ENCODE measurements around the gene MAPK11. TPM values are rescaled to one million over a fixed set of nuclear protein-coding genes. Genes with fewer than 3 reads are reported as not detected.

MAPK11 gene
- total and polyA plus RNA-seq, 4 donors = 8.3 to 15.3 (median 11.9) TPM

DNA sequence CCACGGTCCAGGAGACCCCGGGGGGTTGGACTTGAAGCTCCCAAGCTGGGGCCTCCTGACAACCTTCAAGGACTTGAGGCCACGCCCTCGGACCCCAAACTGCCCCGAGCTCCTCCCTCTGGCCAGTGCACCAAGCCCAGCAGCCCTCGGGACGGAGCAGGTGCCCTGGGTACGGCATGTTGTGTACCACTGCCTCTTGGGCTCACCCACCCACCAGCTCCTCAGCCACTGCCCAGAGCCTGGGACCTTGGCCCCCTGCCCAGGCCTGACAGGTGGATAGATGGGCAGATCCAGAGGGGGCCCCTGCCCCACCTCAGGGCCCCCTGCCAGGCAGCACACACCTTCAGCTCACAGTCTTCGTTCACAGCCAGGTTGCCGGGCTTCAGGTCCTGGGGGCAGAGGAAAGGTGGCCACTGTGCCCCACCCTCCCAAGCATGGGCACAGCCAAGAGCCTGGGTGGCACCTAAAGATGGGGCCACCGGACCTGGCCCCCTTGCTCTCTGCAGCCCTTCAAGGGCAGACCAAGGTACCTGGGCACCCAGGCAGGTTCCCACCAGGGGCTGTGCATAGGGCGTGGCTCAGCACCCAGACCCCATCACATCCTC, 13.8 kb downstream of the MAPK11 start:
- 87 to 95% methylated on average over 12 of the region's 12 CpGs for WGBS, 2 donors
- Histone ChIP-seq H3K27me3 (ENCODE audit: control insufficient read depth in 3 of 3, insufficient read depth in 3 of 3, low read length in 2 of 3) (no peaks in the 10 kb centered on the region), H3K36me3 (ENCODE audit: control insufficient read depth in 4 of 4, insufficient read depth in 4 of 4, low read length in 4 of 4) (peaks cover 0 to 8% (median 4%) of the 10 kb centered on the region in 4 donors), H3K27ac (ENCODE audit: low read depth in 1 of 2, low read length in 1 of 2) (no peak overlapping the region), H3K9ac (ENCODE audit: insufficient read depth in 1 of 2, low read length in 2 of 2) (no peak overlapping the region), H3K9me3 (ENCODE audit: control insufficient read depth in 4 of 4, insufficient read depth in 3 of 4, low read length in 3 of 4) (no peaks in the 10 kb centered on the region), H3K4me3 (no peak overlapping the region), H3K4me1 (ENCODE audit: control insufficient read depth in 5 of 5, insufficient read depth in 5 of 5, low read length in 5 of 5) (peaks cover 0 to 9% (median 2%) of the 10 kb centered on the region in 5 donors)
- TF ChIP-seq, protein P1, sequence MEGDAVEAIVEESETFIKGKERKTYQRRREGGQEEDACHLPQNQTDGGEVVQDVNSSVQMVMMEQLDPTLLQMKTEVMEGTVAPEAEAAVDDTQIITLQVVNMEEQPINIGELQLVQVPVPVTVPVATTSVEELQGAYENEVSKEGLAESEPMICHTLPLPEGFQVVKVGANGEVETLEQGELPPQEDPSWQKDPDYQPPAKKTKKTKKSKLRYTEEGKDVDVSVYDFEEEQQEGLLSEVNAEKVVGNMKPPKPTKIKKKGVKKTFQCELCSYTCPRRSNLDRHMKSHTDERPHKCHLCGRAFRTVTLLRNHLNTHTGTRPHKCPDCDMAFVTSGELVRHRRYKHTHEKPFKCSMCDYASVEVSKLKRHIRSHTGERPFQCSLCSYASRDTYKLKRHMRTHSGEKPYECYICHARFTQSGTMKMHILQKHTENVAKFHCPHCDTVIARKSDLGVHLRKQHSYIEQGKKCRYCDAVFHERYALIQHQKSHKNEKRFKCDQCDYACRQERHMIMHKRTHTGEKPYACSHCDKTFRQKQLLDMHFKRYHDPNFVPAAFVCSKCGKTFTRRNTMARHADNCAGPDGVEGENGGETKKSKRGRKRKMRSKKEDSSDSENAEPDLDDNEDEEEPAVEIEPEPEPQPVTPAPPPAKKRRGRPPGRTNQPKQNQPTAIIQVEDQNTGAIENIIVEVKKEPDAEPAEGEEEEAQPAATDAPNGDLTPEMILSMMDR (IDR thresholded peaks at IDR 0.05; ENCODE audit: control extremely low read depth, extremely low read depth) = no peak
- ATAC-seq (ENCODE audit: insufficient read depth, low FRiP score) (no peak), DNase-seq (no peak)

DNA sequence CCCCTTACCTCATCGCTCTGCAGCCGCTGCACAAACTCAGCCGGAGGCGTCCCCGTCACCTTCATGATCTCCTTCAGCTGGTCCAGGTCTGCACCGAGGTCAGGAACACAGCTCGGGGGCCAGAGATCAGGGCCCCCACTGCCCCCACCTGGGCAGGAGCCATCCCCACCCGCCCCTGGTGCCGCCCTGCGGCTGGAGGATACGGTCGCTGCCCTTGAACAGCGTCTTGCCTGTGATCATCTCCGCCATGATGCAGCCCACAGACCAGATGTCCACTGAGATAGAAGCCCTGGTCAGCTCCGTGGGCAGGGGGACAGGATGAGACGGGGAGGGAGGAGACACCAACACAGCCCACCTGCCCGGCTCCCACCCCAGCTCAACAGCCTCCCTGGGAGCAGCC, 14.6 kb downstream of the MAPK11 start:
- Histone ChIP-seq H3K4me1 (ENCODE audit: control insufficient read depth in 5 of 5, insufficient read depth in 5 of 5, low read length in 5 of 5) (peaks cover 0 to 10% (median 2%) of the 10 kb centered on the region in 5 donors), H3K27me3 (ENCODE audit: control insufficient read depth in 3 of 3, insufficient read depth in 3 of 3, low read length in 2 of 3) (no peaks in the 10 kb centered on the region), H3K4me3 (no peak overlapping the region), H3K27ac (ENCODE audit: low read depth in 1 of 2, low read length in 1 of 2) (no peak overlapping the region), H3K36me3 (ENCODE audit: control insufficient read depth in 4 of 4, insufficient read depth in 4 of 4, low read length in 4 of 4) (peaks cover 0 to 8% (median 4%) of the 10 kb centered on the region in 4 donors), H3K9me3 (ENCODE audit: control insufficient read depth in 4 of 4, insufficient read depth in 3 of 4, low read length in 3 of 4) (no peaks in the 10 kb centered on the region), H3K9ac (ENCODE audit: insufficient read depth in 1 of 2, low read length in 2 of 2) (no peak overlapping the region)
- TF ChIP-seq, protein P1 (IDR thresholded peaks at IDR 0.05; ENCODE audit: control extremely low read depth, extremely low read depth) = no peak
- DNase-seq (no peak), ATAC-seq (ENCODE audit: insufficient read depth, low FRiP score) (no peak)
- WGBS, 2 donors = 92 to 97% methylated on average over 17 of the region's 17 CpGs

DNA sequence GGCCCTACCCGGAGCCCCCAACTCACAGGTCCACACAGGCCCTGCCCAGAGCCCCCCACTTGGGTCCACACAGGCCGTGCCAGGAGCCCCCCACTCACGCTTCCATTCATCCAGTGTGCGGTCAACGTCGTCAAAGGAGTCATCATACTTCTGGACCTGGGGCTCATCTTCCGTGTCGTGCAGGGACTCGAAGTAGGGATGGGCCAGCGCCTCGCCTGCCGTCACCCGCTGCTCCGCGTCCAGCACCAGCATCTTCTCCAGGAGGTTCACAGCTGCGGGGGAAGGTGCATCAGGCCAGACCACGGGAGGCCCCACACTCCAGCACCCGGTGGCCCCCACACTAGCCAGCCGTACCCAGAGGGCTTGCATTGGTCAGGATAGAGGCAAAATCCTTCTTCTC, 15.1 kb downstream of the MAPK11 start:
- peaks cover 0 to 8% (median 4%) of the 10 kb centered on the region in 4 donors for H3K36me3 ChIP-seq (ENCODE audit: control insufficient read depth in 4 of 4, insufficient read depth in 4 of 4, low read length in 4 of 4)
- peaks cover 2 to 10% (median 4%) of the 10 kb centered on the region in 5 donors for H3K4me1 ChIP-seq (ENCODE audit: control insufficient read depth in 5 of 5, insufficient read depth in 5 of 5, low read length in 5 of 5)
- no peak overlapping the region for H3K27ac ChIP-seq (ENCODE audit: low read depth in 1 of 2, low read length in 1 of 2)
- no peak for DNase-seq
- no peak overlapping the region for H3K4me3 ChIP-seq
- no peak overlapping the region for H3K9ac ChIP-seq (ENCODE audit: insufficient read depth in 1 of 2, low read length in 2 of 2)
- TF ChIP-seq, protein P1 (IDR thresholded peaks at IDR 0.05; ENCODE audit: control extremely low read depth, extremely low read depth) = no peak
- no peak for ATAC-seq (ENCODE audit: insufficient read depth, low FRiP score)
- no peaks in the 10 kb centered on the region for H3K27me3 ChIP-seq (ENCODE audit: control insufficient read depth in 3 of 3, insufficient read depth in 3 of 3, low read length in 2 of 3)
- no peaks in the 10 kb centered on the region for H3K9me3 ChIP-seq (ENCODE audit: control insufficient read depth in 4 of 4, insufficient read depth in 3 of 4, low read length in 3 of 4)
- WGBS, 2 donors = 91 to 94% methylated on average over 19 of the region's 19 CpGs

DNA sequence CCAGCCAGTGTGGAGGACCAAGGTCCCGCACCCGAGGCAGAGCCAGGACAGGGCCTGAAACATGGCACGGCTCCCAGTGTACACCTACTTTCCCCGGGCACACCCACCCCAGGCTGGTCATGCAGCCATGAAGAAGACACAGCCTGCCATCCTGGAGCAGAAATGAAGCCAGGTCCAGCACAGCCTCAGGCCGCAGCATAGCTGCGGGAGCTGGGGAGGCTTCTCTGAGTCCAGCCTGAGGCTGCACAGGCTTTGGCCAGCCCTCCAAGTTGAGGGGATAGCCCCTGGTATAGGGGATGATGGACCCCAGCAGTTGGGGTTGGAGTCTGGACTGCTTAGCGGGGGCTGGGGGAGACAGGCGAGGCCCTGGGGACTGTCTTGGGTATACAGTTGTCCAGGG, 16.2 kb downstream of the MAPK11 start:
- no peak overlapping the region for H3K27ac ChIP-seq (ENCODE audit: low read depth in 1 of 2, low read length in 1 of 2)
- H3K9me3 ChIP-seq (ENCODE audit: control insufficient read depth in 4 of 4, insufficient read depth in 3 of 4, low read length in 3 of 4) = no peaks in the 10 kb centered on the region
- no peaks in the 10 kb centered on the region for H3K27me3 ChIP-seq (ENCODE audit: control insufficient read depth in 3 of 3, insufficient read depth in 3 of 3, low read length in 2 of 3)
- H3K4me1 ChIP-seq (ENCODE audit: control insufficient read depth in 5 of 5, insufficient read depth in 5 of 5, low read length in 5 of 5) = peaks cover 3 to 13% (median 8%) of the 10 kb centered on the region in 5 donors
- no peak overlapping the region for H3K4me3 ChIP-seq
- WGBS, 2 donors = 78 to 80% methylated on average over 8 of the region's 8 CpGs
- TF ChIP-seq, protein P1 (IDR thresholded peaks at IDR 0.05; ENCODE audit: control extremely low read depth, extremely low read depth) = no peak
- no peak for ATAC-seq (ENCODE audit: insufficient read depth, low FRiP score)
- peaks cover 0 to 8% (median 4%) of the 10 kb centered on the region in 4 donors for H3K36me3 ChIP-seq (ENCODE audit: control insufficient read depth in 4 of 4, insufficient read depth in 4 of 4, low read length in 4 of 4)
- H3K9ac ChIP-seq (ENCODE audit: insufficient read depth in 1 of 2, low read length in 2 of 2) = no peak overlapping the region
- DNase-seq = no peak
